ENCODE results near the gene ANKZF1. TPM values are rescaled to one million over a fixed set of nuclear protein-coding genes. Genes with fewer than 3 reads are reported as not detected.
A peak's percentile ranks its signal among the peaks of the same experiment; 100 is the strongest.

ANKZF1 gene
- polyA plus RNA-seq, 3 donors, result 38.4 to 44.8 (median 38.8) TPM

- no peak for DNase-seq (ENCODE audit: low read depth in 3 of 3, low spot score in 2 of 3)
Observed at GRCh38 chr2:219223831-219224610, 5.6 kb upstream of the ANKZF1 start.

- no peak for DNase-seq (ENCODE audit: low read depth in 3 of 3, low spot score in 2 of 3)
Observed at GRCh38 chr2:219225350-219225749, 4.3 kb upstream of the ANKZF1 start.

GRCh38 chr2:219228041-219228910 lies 1.3 kb upstream of the ANKZF1 start:
- no peak for DNase-seq (ENCODE audit: low read depth in 3 of 3, low spot score in 2 of 3)

GRCh38 chr2:219228911-219229304 lies 698 bp upstream of the ANKZF1 start:
- no peak for DNase-seq (ENCODE audit: low read depth in 3 of 3, low spot score in 2 of 3)

- DNase-seq (ENCODE audit: low read depth in 3 of 3, low spot score in 2 of 3), result no peak
Observed at GRCh38 chr2:219230059-219230540, 494 bp downstream of the ANKZF1 start.

- no peak for DNase-seq (ENCODE audit: low read depth in 3 of 3, low spot score in 2 of 3)
Observed at GRCh38 chr2:219234331-219234730, 4.7 kb downstream of the ANKZF1 start.

- DNase-seq (ENCODE audit: low read depth in 3 of 3, low spot score in 2 of 3), result no peak
Observed at GRCh38 chr2:219243291-219243761, 13.7 kb downstream of the ANKZF1 start.

- no peak for DNase-seq (ENCODE audit: low read depth in 3 of 3, low spot score in 2 of 3)
Observed at GRCh38 chr2:219244789-219245147, 15.2 kb downstream of the ANKZF1 start.

GRCh38 chr2:219245148-219245898 lies 15.7 kb downstream of the ANKZF1 start, which contains the start of the genes GLB1L and STK16:
Gene GLB1L, minus strand, starts transcription at chr2:219245444. Its CDS starts 1,871 bp downstream, at chr2:219243573.
Gene STK16, plus strand, starts transcription at chr2:219245479. Its CDS starts 521 bp downstream, at chr2:219246000.
- peak; percentile 88 to 91 (median 90) for DNase-seq (ENCODE audit: low read depth in 3 of 3, low spot score in 2 of 3)

GRCh38 chr2:219245899-219246230 lies 16.3 kb downstream of the ANKZF1 start:
- no peak for DNase-seq (ENCODE audit: low read depth in 3 of 3, low spot score in 2 of 3)

GRCh38 chr2:219246559-219246958 lies 17.0 kb downstream of the ANKZF1 start:
- DNase-seq (ENCODE audit: low read depth in 3 of 3, low spot score in 2 of 3), result no peak

- no peak for DNase-seq (ENCODE audit: low read depth in 3 of 3, low spot score in 2 of 3)
Observed at GRCh38 chr2:219247678-219248642, 18.4 kb downstream of the ANKZF1 start.

GRCh38 chr2:219248845-219249202 lies 19.2 kb downstream of the ANKZF1 start:
- no peak for DNase-seq (ENCODE audit: low read depth in 3 of 3, low spot score in 2 of 3)

- DNase-seq (ENCODE audit: low read depth in 3 of 3, low spot score in 2 of 3), result no peak
Observed at GRCh38 chr2:219249203-219249980, 19.8 kb downstream of the ANKZF1 start.

- no peak for DNase-seq (ENCODE audit: low read depth in 3 of 3, low spot score in 2 of 3)
Observed at GRCh38 chr2:219250049-219250781, 20.6 kb downstream of the ANKZF1 start.

GRCh38 chr2:219251656-219252055 lies 22.1 kb downstream of the ANKZF1 start:
- no peak for DNase-seq (ENCODE audit: low read depth in 3 of 3, low spot score in 2 of 3)

- no peak for DNase-seq (ENCODE audit: low read depth in 3 of 3, low spot score in 2 of 3)
Observed at GRCh38 chr2:219252084-219252483, 22.5 kb downstream of the ANKZF1 start.

- no peak for DNase-seq (ENCODE audit: low read depth in 3 of 3, low spot score in 2 of 3)
Observed at GRCh38 chr2:219252570-219252899, 22.9 kb downstream of the ANKZF1 start.
